ENCODE measurements around the gene CGB7.

CGB7 gene

GRCh38 chr19:49091391-49092038, 34.0 kb upstream of the CGB7 start:
- Histone ChIP-seq H3K27ac (no peak overlapping the region), H3K4me3 (ENCODE audit: low read depth, low read length) (no peak overlapping the region), H3K27me3 (replicated peaks) (no peaks in the 10 kb centered on the region), H3K36me3 (replicated peaks) (peaks cover 78% of the 10 kb centered on the region)
- in situ Hi-C loops (cut with HindIII; ENCODE audit: low pct_ligation_motif_present, low sequenced_read_pairs), result no loop called here
- TF ChIP-seq, protein P1, sequence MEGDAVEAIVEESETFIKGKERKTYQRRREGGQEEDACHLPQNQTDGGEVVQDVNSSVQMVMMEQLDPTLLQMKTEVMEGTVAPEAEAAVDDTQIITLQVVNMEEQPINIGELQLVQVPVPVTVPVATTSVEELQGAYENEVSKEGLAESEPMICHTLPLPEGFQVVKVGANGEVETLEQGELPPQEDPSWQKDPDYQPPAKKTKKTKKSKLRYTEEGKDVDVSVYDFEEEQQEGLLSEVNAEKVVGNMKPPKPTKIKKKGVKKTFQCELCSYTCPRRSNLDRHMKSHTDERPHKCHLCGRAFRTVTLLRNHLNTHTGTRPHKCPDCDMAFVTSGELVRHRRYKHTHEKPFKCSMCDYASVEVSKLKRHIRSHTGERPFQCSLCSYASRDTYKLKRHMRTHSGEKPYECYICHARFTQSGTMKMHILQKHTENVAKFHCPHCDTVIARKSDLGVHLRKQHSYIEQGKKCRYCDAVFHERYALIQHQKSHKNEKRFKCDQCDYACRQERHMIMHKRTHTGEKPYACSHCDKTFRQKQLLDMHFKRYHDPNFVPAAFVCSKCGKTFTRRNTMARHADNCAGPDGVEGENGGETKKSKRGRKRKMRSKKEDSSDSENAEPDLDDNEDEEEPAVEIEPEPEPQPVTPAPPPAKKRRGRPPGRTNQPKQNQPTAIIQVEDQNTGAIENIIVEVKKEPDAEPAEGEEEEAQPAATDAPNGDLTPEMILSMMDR (IDR thresholded peaks at IDR 0.05; ENCODE audit: low read depth, low read length, missing control alignments), result no peak
- no peak for DNase-seq

GRCh38 chr19:49086296-49086695, 28.7 kb upstream of the CGB7 start:
- no peak for DNase-seq
- in situ Hi-C loops (cut with HindIII; ENCODE audit: low pct_ligation_motif_present, low sequenced_read_pairs), result no loop called here
- Histone ChIP-seq H3K36me3 (replicated peaks) (peaks cover 39% of the 10 kb centered on the region), H3K27ac (no peak overlapping the region), H3K27me3 (replicated peaks) (no peaks in the 10 kb centered on the region), H3K4me3 (ENCODE audit: low read depth, low read length) (peak overlapping the region; percentile 96)
- TF ChIP-seq, protein P1 (IDR thresholded peaks at IDR 0.05; ENCODE audit: low read depth, low read length, missing control alignments), result no peak

DNA sequence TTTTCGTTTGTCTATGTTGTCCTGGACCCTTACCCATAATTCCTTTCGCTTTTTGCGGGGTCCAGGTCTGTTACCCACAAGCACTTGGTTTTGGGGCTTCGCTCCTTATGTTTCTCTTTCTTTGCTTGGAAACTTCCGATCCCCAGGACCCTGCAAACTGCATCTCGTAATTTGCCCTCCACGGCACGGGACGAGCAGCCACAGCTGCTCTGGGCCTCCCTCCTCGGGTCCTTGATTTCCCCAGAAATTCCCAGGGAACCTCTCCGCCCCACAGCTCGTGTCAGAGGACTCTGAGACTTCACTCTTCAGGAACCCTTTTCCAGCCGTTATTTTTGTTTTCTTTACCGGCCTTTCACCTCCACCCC, 28.3 kb upstream of the CGB7 start:
- no peak for DNase-seq
- peaks cover 34% of the 10 kb centered on the region for H3K36me3 ChIP-seq (replicated peaks)
- H3K27me3 ChIP-seq (replicated peaks), result no peaks in the 10 kb centered on the region
- peak overlapping the region; percentile 96 for H3K4me3 ChIP-seq (ENCODE audit: low read depth, low read length)
- TF ChIP-seq, protein P1 (IDR thresholded peaks at IDR 0.05; ENCODE audit: low read depth, low read length, missing control alignments), result no peak
- peak overlapping the region; percentile 86 for H3K27ac ChIP-seq
- in situ Hi-C loops (cut with HindIII; ENCODE audit: low pct_ligation_motif_present, low sequenced_read_pairs), result no loop called here

GRCh38 chr19:49085020-49085867, 27.7 kb upstream of the CGB7 start, which contains the start of gene SNRNP70:
Gene SNRNP70 (plus strand): TSS chr19:49085451. CDS start chr19:49086415, 964 bp downstream.
- TF ChIP-seq, protein P1 (IDR thresholded peaks at IDR 0.05; ENCODE audit: low read depth, low read length, missing control alignments), result no peak
- Histone ChIP-seq H3K27ac (peak within 1 kb of the TSS; percentile 86), H3K27me3 (replicated peaks) (no peaks in the 10 kb centered on the region), H3K4me3 (ENCODE audit: low read depth, low read length) (peak within 1 kb of the TSS; percentile 96), H3K36me3 (replicated peaks) (peaks cover 28% of the 10 kb centered on the region)
- in situ Hi-C loops (cut with HindIII; ENCODE audit: low pct_ligation_motif_present, low sequenced_read_pairs), result no loop called here
- DNase-seq, result peak; percentile 99

- peaks cover 24% of the 10 kb centered on the region for H3K36me3 ChIP-seq (replicated peaks)
- H3K27me3 ChIP-seq (replicated peaks), result no peaks in the 10 kb centered on the region
- H3K27ac ChIP-seq, result peak overlapping the region; percentile 86
- TF ChIP-seq, protein P1 (IDR thresholded peaks at IDR 0.05; ENCODE audit: low read depth, low read length, missing control alignments), result no peak
- in situ Hi-C loops (cut with HindIII; ENCODE audit: low pct_ligation_motif_present, low sequenced_read_pairs), result no loop called here
- peak overlapping the region; percentile 96 for H3K4me3 ChIP-seq (ENCODE audit: low read depth, low read length)
- no peak for DNase-seq
Observed at GRCh38 chr19:49084206-49085019, 26.9 kb upstream of the CGB7 start.
